SK-N-SH (cell line): ENCODE measurements around the gene CRIP1. TPM values are rescaled to one million over a fixed set of nuclear protein-coding genes. Genes with fewer than 3 reads are reported as not detected.

Experiments used
- CTCF ChIA-PET: fragments of 300-600, 350-600 bp; formaldehyde crosslinking; extraction: SDS; loops from one replicate; lab custom pipeline; 2021; lab: Yijun Ruan, JAX
- POLR2A ChIA-PET: fragments of 350-600 bp; sonication (Branson Sonifier 250); formaldehyde crosslinking; extraction: SDS; loops from one replicate; lab custom pipeline; 2020; ENCODE audit warnings: antibody characterized with exemption, inconsistent platforms; lab: Yijun Ruan, JAX
- DNase-seq: peaks from one replicate; pipeline ENCODE4 v3.0.0; 2012
- H2AFZ ChIP-seq: fragments of 200-600 bp; sonication (generic); 2 replicates; pipeline ENCODE4 v1.8.1; 2016; ENCODE audit warnings: antibody characterized with exemption, mild to moderate bottlenecking, low read depth
- H3F3A ChIP-seq: fragments of 200-600 bp; sonication (generic); replicated peaks from 2 replicates; pipeline ENCODE3; 2016; ENCODE audit warnings: antibody characterized with exemption, mild to moderate bottlenecking; ENCODE audit not compliant: insufficient read depth
- H3K27ac ChIP-seq, 2 experiments: fragments of 200-500 bp in 1 of 2; fragments of 200-600 bp in 1 of 2; sonication (Bioruptor generic) in 1 of 2; sonication (generic), shearing (Covaris generic) in 1 of 2; 2 replicates each; pipeline versions ENCODE4 v1.5.1 to v1.6.1; 2014 to 2016; ENCODE audit warnings: low read depth in 2 of 2, inconsistent platforms in 1 of 2, low read length in 1 of 2, mild to moderate bottlenecking in 1 of 2, mixed read lengths in 1 of 2
- H3K27me3 ChIP-seq: fragments of 200-600 bp; sonication (generic), shearing (Covaris generic); 2 replicates; pipeline ENCODE4 v1.6.1; 2016; ENCODE audit warnings: mixed run types; ENCODE audit not compliant: insufficient read depth
- H3K36me3 ChIP-seq, 2 experiments: fragments of 200-500 bp in 1 of 2; fragments of 200-600 bp in 1 of 2; sonication (Bioruptor generic) in 1 of 2; sonication (generic) in 1 of 2; replicated peaks in 1 of 2; 2 replicates each; pipeline versions ENCODE3 to v1.5.1; 2014 to 2016; ENCODE audit warnings: low read length in 1 of 2, mild to moderate bottlenecking in 1 of 2; ENCODE audit not compliant: insufficient read depth in 2 of 2, control insufficient read depth in 1 of 2
- H3K4me1 ChIP-seq, 2 experiments: fragments of 200-500 bp in 1 of 2; fragments of 200-600 bp in 1 of 2; sonication (Bioruptor generic) in 1 of 2; sonication (generic), shearing (Covaris generic) in 1 of 2; 2 replicates each; pipeline versions ENCODE4 v1.5.1 to v1.6.1; 2014 to 2016; ENCODE audit warnings: low read depth in 1 of 2, low read length in 1 of 2, mixed run types in 1 of 2; ENCODE audit not compliant: insufficient read depth in 2 of 2, control insufficient read depth in 1 of 2
- H3K4me2 ChIP-seq: fragments of 200-600 bp; sonication (generic), shearing (Covaris generic); 2 replicates; pipeline ENCODE4 v1.6.1; 2017; ENCODE audit warnings: mixed run types
- H3K4me3 ChIP-seq, 2 experiments: fragments of 200-500 bp in 1 of 2; fragments of 200-600 bp in 1 of 2; sonication (Bioruptor generic) in 1 of 2; sonication (generic), shearing (Covaris generic) in 1 of 2; 2 replicates each; pipeline versions ENCODE4 v1.5.1 to v1.8.1; 2014 to 2016; ENCODE audit warnings: low read depth in 2 of 2, inconsistent platforms in 1 of 2, low read length in 1 of 2, mild to moderate bottlenecking in 1 of 2, mixed read lengths in 1 of 2, moderate library complexity in 1 of 2
- H3K79me2 ChIP-seq: fragments of 200-600 bp; sonication (generic); 2 replicates; pipeline ENCODE4 v1.8.1; 2017; ENCODE audit warnings: mild to moderate bottlenecking; ENCODE audit not compliant: insufficient read depth
- H3K9ac ChIP-seq: fragments of 200-600 bp; sonication (generic); 2 replicates; pipeline ENCODE4 v1.6.1; 2017; ENCODE audit warnings: mixed run types
- H3K9me2 ChIP-seq: fragments of 200-600 bp; sonication (generic); 2 replicates; pipeline ENCODE4 v1.6.1; 2017; ENCODE audit warnings: mixed run types
- H3K9me3 ChIP-seq: fragments of 200-600 bp; sonication (generic); 2 replicates; pipeline ENCODE4 v1.6.1; 2017; ENCODE audit warnings: mixed run types, mild to moderate bottlenecking, moderate library complexity
- H4K20me1 ChIP-seq: fragments of 200-600 bp; sonication (generic); 2 replicates; pipeline ENCODE4 v1.6.1; 2017; ENCODE audit warnings: mild to moderate bottlenecking, mixed run types; ENCODE audit not compliant: insufficient read depth
- CHD2 ChIP-seq: fragments of 150-350 bp; IDR thresholded peaks from 2 replicates; pipeline ENCODE4 v1.6.1; 2018; ENCODE audit warnings: low read length; ENCODE audit not compliant: partially characterized antibody
- FOSL2 ChIP-seq: IDR thresholded peaks from 2 replicates; pipeline ENCODE4 v1.4.0; 2012; ENCODE audit warnings: low read depth, mild to moderate bottlenecking, moderate library complexity, borderline replicate concordance
- FOXM1 ChIP-seq: IDR thresholded peaks from 2 replicates; pipeline ENCODE4 v1.4.0; 2012; ENCODE audit warnings: low read depth, mild to moderate bottlenecking
- NFIC ChIP-seq: IDR thresholded peaks from 2 replicates; pipeline ENCODE4 v1.4.0; 2012; ENCODE audit warnings: borderline replicate concordance
- NRF1 ChIP-seq: IDR thresholded peaks from 2 replicates; pipeline ENCODE4 v1.6.1; 2012; ENCODE audit warnings: low read depth, mild to moderate bottlenecking, low read length
- POLR2AphosphoS5 ChIP-seq: IDR thresholded peaks from 2 replicates; pipeline ENCODE4 v1.6.1; 2012; ENCODE audit warnings: low read depth, low read length
- RAD21 ChIP-seq: IDR thresholded peaks from 2 replicates; pipeline ENCODE4 v1.6.1; 2012; ENCODE audit warnings: mild to moderate bottlenecking, low read length
- RFX5 ChIP-seq: IDR thresholded peaks from 2 replicates; pipeline ENCODE4 v1.6.1; 2012; ENCODE audit warnings: mild to moderate bottlenecking, improper control_type of control experiment, low read length
- SIN3A ChIP-seq: IDR thresholded peaks from 2 replicates; pipeline ENCODE4 v1.6.1; 2012; ENCODE audit warnings: low read depth, mild to moderate bottlenecking, low read length, moderate library complexity, borderline replicate concordance
- whole genome bisulfite sequencing: methylation state at CpG from one replicate; pipeline ENCODE4 v1.1.6; 2017; ENCODE audit warnings: low lambda C conversion rate; 5-methylcytosine and 5-hydroxymethylcytosine counted together
- polyA plus RNA-seq, 3 experiments: library from polyadenylated mRNA; depleted of rRNA; stranded (reverse); fragments of >200 nt; gene quantifications; 2 replicates each; pipeline ENCODE4 v1.2.3, GENCODE V29; 2012
- TF ChIP-seq, protein P1 (sequence below): IDR thresholded peaks from 2 replicates; pipeline ENCODE4 v1.4.0; 2012; ENCODE audit warnings: low read depth
- TF ChIP-seq, protein P2 (sequence below): IDR thresholded peaks from 2 replicates; pipeline ENCODE4 v1.4.0; 2012; ENCODE audit warnings: low read depth, borderline replicate concordance
- TF ChIP-seq, protein P3 (sequence below): IDR thresholded peaks from 2 replicates; pipeline ENCODE4 v1.4.0; 2012; ENCODE audit warnings: low read depth, borderline replicate concordance
- TF ChIP-seq, protein P4 (sequence below): fragments of 150-350 bp; IDR thresholded peaks from 2 replicates; pipeline ENCODE4 v1.6.1; 2016; ENCODE audit warnings: mild to moderate bottlenecking, low read depth, low read length
- TF ChIP-seq, protein P5 (sequence below): IDR thresholded peaks from 2 replicates; pipeline ENCODE4; 2012
- TF ChIP-seq, protein P6 (sequence below): fragments of 150-350 bp; IDR thresholded peaks from 2 replicates; pipeline ENCODE4 v1.6.1; 2017; ENCODE audit warnings: antibody characterized with exemption, low read length, low read depth, borderline replicate concordance

CRIP1 gene
- polyA plus RNA-seq, 1 of the 3 experiments (the other 2 are of a cell fraction), result 0.72 TPM

DNA sequence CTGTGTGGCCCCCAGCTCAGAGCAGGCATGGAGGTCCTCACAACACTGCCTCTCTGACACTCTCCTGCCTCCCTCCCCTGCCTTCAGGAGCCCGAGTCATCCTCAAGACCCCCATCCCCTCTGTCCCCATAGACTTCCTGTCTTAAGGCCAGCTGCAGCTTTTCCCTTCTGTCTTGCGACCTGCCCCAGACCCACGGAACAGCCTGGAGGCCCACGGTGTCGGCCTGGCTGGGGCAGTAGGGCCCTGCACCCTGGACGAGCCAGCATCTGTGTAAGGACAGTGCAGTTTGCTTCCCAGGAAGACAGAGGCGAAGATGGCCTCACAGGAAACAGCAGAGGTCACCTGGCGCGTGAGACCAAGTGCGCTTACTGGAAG, 14.0 kb downstream of the CRIP1 start:
- no peaks in the 10 kb centered on the region for H3K79me2 ChIP-seq
- H3K4me1 ChIP-seq, result peaks cover 0 to 9% of the 10 kb centered on the region in 2 experiments; a peak in 1 of 4 replicates
- no peaks in the 10 kb centered on the region for H3F3A ChIP-seq
- POLR2A ChIA-PET, result no interaction called here
- H3K36me3 ChIP-seq, result no peaks in the 10 kb centered on the region
- H3K9ac ChIP-seq, result no peak overlapping the region
- no peaks in the 10 kb centered on the region for H3K27me3 ChIP-seq
- no peak overlapping the region for H3K27ac ChIP-seq
- DNase-seq, result peak; percentile 25
- CTCF ChIA-PET, result interaction anchor here (1.0 to 1.2 kb wide), 3 partner anchors 15 to 20 kb away, joined by 3 to 4 read pairs (median 4); no protein-coding TSS in a partner anchor
- TF ChIP-seq, protein P1, sequence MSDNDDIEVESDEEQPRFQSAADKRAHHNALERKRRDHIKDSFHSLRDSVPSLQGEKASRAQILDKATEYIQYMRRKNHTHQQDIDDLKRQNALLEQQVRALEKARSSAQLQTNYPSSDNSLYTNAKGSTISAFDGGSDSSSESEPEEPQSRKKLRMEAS, result no peak
- TF ChIP-seq, protein P2, sequence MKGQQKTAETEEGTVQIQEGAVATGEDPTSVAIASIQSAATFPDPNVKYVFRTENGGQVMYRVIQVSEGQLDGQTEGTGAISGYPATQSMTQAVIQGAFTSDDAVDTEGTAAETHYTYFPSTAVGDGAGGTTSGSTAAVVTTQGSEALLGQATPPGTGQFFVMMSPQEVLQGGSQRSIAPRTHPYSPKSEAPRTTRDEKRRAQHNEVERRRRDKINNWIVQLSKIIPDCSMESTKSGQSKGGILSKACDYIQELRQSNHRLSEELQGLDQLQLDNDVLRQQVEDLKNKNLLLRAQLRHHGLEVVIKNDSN, result no peak
- TF ChIP-seq, protein P3, sequence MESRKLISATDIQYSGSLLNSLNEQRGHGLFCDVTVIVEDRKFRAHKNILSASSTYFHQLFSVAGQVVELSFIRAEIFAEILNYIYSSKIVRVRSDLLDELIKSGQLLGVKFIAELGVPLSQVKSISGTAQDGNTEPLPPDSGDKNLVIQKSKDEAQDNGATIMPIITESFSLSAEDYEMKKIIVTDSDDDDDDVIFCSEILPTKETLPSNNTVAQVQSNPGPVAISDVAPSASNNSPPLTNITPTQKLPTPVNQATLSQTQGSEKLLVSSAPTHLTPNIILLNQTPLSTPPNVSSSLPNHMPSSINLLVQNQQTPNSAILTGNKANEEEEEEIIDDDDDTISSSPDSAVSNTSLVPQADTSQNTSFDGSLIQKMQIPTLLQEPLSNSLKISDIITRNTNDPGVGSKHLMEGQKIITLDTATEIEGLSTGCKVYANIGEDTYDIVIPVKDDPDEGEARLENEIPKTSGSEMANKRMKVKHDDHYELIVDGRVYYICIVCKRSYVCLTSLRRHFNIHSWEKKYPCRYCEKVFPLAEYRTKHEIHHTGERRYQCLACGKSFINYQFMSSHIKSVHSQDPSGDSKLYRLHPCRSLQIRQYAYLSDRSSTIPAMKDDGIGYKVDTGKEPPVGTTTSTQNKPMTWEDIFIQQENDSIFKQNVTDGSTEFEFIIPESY, result no peak
- TF ChIP-seq RAD21 (no peak), RFX5 (no peak), NFIC (no peak), FOSL2 (no peak), POLR2AphosphoS5 (no peak)
- TF ChIP-seq, protein P4, sequence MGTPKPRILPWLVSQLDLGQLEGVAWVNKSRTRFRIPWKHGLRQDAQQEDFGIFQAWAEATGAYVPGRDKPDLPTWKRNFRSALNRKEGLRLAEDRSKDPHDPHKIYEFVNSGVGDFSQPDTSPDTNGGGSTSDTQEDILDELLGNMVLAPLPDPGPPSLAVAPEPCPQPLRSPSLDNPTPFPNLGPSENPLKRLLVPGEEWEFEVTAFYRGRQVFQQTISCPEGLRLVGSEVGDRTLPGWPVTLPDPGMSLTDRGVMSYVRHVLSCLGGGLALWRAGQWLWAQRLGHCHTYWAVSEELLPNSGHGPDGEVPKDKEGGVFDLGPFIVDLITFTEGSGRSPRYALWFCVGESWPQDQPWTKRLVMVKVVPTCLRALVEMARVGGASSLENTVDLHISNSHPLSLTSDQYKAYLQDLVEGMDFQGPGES, result no peak
- no peaks in the 10 kb centered on the region for H3K9me2 ChIP-seq
- no peaks in the 10 kb centered on the region for H3K9me3 ChIP-seq
- WGBS, result 94% methylated on average over 10 of the region's 10 CpGs
- H2AFZ ChIP-seq, result no peak overlapping the region
- H4K20me1 ChIP-seq, result no peaks in the 10 kb centered on the region
- no peak overlapping the region for H3K4me3 ChIP-seq
- H3K4me2 ChIP-seq, result no peak overlapping the region

DNA sequence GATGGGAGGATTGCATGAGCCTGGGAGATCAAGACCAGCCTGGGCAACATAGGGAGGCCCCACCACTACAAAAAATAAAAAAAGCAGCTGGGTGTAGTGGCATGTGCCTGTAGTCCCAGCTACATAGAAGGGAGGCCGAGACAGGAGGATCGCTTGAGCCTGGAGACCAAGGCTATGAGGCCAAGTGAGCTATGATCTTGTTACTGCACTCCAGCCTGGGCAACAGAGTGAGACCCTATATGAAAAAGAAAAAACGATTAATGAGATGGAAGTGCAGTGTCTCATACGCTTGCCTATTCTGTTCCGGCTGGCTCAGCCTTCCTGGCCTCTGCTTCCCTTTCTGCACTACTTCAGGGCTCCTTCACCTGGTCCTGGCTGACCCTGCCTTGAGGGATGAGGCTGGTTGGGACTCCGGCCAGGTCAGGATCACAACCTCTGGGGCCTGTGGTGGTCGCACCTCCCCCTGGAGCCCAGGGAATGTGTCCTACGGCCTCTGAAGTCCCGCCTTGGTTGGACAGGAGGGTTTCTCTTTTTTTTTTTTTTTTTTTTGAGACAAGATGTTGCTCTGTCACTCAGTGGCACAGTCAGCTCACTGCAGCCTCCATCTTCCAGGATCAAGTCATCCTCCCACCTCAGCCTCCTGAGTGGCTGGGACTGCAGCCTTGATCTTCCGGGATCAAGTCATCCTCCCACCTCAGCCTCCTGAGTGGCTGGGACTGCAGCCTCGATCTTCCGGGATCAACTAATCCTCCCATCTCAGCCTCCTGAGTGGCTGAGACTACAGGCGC, 15.0 kb downstream of the CRIP1 start:
- Histone ChIP-seq H4K20me1 (no peaks in the 10 kb centered on the region), H3K27me3 (no peaks in the 10 kb centered on the region), H3K4me1 (peaks cover 0 to 9% of the 10 kb centered on the region in 2 experiments; a peak in 1 of 4 replicates), H3K4me3 (no peak overlapping the region), H3K9ac (no peak overlapping the region), H3K9me2 (no peaks in the 10 kb centered on the region), H3K36me3 (no peaks in the 10 kb centered on the region), H3K79me2 (no peaks in the 10 kb centered on the region), H3F3A (no peaks in the 10 kb centered on the region), H3K4me2 (no peak overlapping the region), H3K9me3 (no peaks in the 10 kb centered on the region), H3K27ac (no peak overlapping the region), H2AFZ (no peak overlapping the region)
- WGBS, result 62% methylated on average over 13 of the region's 13 CpGs
- no peak for DNase-seq
- POLR2A ChIA-PET, result no interaction called here
- CTCF ChIA-PET, result interaction anchor here (1.2 to 1.3 kb wide), 3 partner anchors 21 to 36 kb away, joined by 4 to 5 read pairs (median 5); no protein-coding TSS in a partner anchor
- TF ChIP-seq, protein P4, result no peak
- TF ChIP-seq, protein P2, result no peak
- TF ChIP-seq FOXM1, result no peak
- no peak for TF ChIP-seq SIN3A
- TF ChIP-seq CHD2, result no peak
- no peak for TF ChIP-seq NRF1
- TF ChIP-seq, protein P5, sequence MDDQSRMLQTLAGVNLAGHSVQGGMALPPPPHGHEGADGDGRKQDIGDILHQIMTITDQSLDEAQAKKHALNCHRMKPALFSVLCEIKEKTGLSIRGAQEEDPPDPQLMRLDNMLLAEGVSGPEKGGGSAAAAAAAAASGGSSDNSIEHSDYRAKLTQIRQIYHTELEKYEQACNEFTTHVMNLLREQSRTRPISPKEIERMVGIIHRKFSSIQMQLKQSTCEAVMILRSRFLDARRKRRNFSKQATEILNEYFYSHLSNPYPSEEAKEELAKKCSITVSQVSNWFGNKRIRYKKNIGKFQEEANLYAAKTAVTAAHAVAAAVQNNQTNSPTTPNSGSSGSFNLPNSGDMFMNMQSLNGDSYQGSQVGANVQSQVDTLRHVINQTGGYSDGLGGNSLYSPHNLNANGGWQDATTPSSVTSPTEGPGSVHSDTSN, result no peak
- TF ChIP-seq, protein P6, sequence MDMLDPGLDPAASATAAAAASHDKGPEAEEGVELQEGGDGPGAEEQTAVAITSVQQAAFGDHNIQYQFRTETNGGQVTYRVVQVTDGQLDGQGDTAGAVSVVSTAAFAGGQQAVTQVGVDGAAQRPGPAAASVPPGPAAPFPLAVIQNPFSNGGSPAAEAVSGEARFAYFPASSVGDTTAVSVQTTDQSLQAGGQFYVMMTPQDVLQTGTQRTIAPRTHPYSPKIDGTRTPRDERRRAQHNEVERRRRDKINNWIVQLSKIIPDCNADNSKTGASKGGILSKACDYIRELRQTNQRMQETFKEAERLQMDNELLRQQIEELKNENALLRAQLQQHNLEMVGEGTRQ, result no peak
